Omental fat pad (tissue), 4 donors: ENCODE data around the gene PAFAH2. TPM values are rescaled to one million over a fixed set of nuclear protein-coding genes. Genes with fewer than 3 reads are reported as not detected.

Source experiments
- ATAC-seq: fragments of 150-250 bp; one replicate; pipeline ENCODE4 v1.9.1; 2016; ENCODE audit warnings: mild to moderate bottlenecking, moderate library complexity; ENCODE audit not compliant: low FRiP score
- DNase-seq: peaks from one replicate; pipeline ENCODE4 v3.0.0-alpha.2; 2019; ENCODE audit warnings: low spot score
- small RNA-seq: library from RNA; depleted of rRNA; stranded (forward); fragments of <200 nt; gene quantifications from one replicate; pipeline ENCODE3, GENCODE V24; 2016
- total RNA-seq, 4 donors: library from RNA; depleted of rRNA; stranded (reverse); fragments of >200 nt; gene quantifications; one replicate each; pipeline ENCODE4 v1.1.0, GENCODE V29; 2016
- TF ChIP-seq, protein P1 (sequence below), 3 donors: fragments of 450-650 bp; IDR thresholded peaks; one replicate each; pipeline ENCODE4 v1.5.1; 2016 to 2017; ENCODE audit warnings: antibody characterized with exemption in 3 of 3, mild to moderate bottlenecking in 3 of 3, moderate library complexity in 2 of 3

PAFAH2 gene
- total RNA-seq, 4 donors from 2014 or later, result 5.3 to 9.8 (median 8.2) TPM

DNA sequence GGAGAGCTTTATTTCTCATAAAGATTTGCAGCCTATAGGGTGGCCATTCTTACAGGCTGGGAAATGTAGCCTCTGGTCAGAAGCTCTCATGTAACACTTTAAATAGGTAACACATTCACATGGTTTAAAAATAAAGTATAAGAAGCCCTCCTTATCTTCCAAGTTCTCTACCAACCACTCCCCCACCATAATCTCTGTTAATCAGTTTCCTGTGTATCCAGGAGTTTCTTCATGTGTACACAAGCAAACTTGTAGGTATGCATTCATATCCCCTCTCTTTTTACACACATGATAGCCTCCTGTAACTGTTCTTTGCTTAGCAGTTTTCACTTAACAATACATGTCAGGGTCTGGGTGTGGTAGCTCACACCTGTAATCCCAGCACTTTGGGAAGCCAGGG, 86.7 kb downstream of the PAFAH2 start:
- no peak for ATAC-seq
- TF ChIP-seq, protein P1, sequence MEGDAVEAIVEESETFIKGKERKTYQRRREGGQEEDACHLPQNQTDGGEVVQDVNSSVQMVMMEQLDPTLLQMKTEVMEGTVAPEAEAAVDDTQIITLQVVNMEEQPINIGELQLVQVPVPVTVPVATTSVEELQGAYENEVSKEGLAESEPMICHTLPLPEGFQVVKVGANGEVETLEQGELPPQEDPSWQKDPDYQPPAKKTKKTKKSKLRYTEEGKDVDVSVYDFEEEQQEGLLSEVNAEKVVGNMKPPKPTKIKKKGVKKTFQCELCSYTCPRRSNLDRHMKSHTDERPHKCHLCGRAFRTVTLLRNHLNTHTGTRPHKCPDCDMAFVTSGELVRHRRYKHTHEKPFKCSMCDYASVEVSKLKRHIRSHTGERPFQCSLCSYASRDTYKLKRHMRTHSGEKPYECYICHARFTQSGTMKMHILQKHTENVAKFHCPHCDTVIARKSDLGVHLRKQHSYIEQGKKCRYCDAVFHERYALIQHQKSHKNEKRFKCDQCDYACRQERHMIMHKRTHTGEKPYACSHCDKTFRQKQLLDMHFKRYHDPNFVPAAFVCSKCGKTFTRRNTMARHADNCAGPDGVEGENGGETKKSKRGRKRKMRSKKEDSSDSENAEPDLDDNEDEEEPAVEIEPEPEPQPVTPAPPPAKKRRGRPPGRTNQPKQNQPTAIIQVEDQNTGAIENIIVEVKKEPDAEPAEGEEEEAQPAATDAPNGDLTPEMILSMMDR (IDR thresholded peaks at IDR 0.05), result no peak
- no peak for DNase-seq

Small RNAs within 50 kb of the gene (small RNA-seq; reads per million reads assigned to genes)
- not detected for gene RF00283
- not detected for gene RF00492
- gene RNU6-110P, result not detected

Other genes with a start within 250 kb of the PAFAH2 start
- gene SELENON, start 197.9 kb downstream of the PAFAH2 start, total RNA-seq, result 10 to 100 TPM; 26.0 to 57.3 (median 53.6) TPM
- 10 to 100 TPM; 40.8 to 84.2 (median 61.3) TPM for gene MTFR1L, start 178.1 kb downstream of the PAFAH2 start, total RNA-seq
- not detected for gene AUNIP, start 138.6 kb downstream of the PAFAH2 start, total RNA-seq
- gene PAQR7, start 122.4 kb downstream of the PAFAH2 start, total RNA-seq, result 1 to 10 TPM; 4.3 to 7.2 (median 6.5) TPM
- gene STMN1, start 91.6 kb downstream of the PAFAH2 start, total RNA-seq, result 10 to 100 TPM; 19.5 to 41.0 (median 29.7) TPM
- under 1 TPM in 1 of 4 donors, not detected in 3; 0.65 TPM for gene EXTL1, start 23.7 kb upstream of the PAFAH2 start, total RNA-seq
- 1 to 10 TPM in 1 of 4 donors, under 1 TPM in 1, not detected in 2; 0.36 to 1.7 TPM for gene SLC30A2, start 48.1 kb upstream of the PAFAH2 start, total RNA-seq
- gene TRIM63, start 69.6 kb upstream of the PAFAH2 start, total RNA-seq, result under 1 TPM in 2 of 4 donors, not detected in 2; 0.60 to 0.74 TPM
- gene PDIK1L, start 113.8 kb upstream of the PAFAH2 start, total RNA-seq, result 1 to 10 TPM; 3.2 to 7.6 (median 4.6) TPM
- 10 to 100 TPM in 2 of 4 donors, 1 to 10 TPM in 2; 4.6 to 20.5 (median 13.2) TPM for gene FAM110D, start 161.0 kb upstream of the PAFAH2 start, total RNA-seq
- not detected for gene C1orf232, start 170.9 kb upstream of the PAFAH2 start, total RNA-seq
- 10 to 100 TPM; 18.4 to 64.1 (median 42.5) TPM for gene ZNF593, start 171.8 kb upstream of the PAFAH2 start, total RNA-seq
- gene ZNF593OS, start 173.8 kb upstream of the PAFAH2 start, total RNA-seq, result not detected
- 1 to 10 TPM in 2 of 4 donors, under 1 TPM in 2; 0.75 to 6.0 (median 1.3) TPM for gene CNKSR1, start 179.4 kb upstream of the PAFAH2 start, total RNA-seq
- gene CATSPER4, start 192.5 kb upstream of the PAFAH2 start, total RNA-seq, result not detected
- gene CEP85, start 236.1 kb upstream of the PAFAH2 start, total RNA-seq, result 1 to 10 TPM; 4.3 to 6.1 (median 5.3) TPM